Fibroblast of villous mesenchyme (primary cell): ENCODE data around the gene SERPINA5. TPM values are rescaled to one million over a fixed set of nuclear protein-coding genes. Genes with fewer than 3 reads are reported as not detected.

ENCODE experiments used
- DNase-seq: peaks from one replicate; pipeline ENCODE4 v3.0.0-alpha.2; 2010; ENCODE audit warnings: low read depth
- H3K4me3 ChIP-seq: 2 replicates; pipeline ENCODE4 v1.5.1; 2011; ENCODE audit warnings: low read depth, mild to moderate bottlenecking, low read length
- total RNA-seq: library from RNA; depleted of rRNA; stranded (reverse); fragments of >200 nt; gene quantifications from 2 replicates; pipeline ENCODE4 v1.2.3, GENCODE V29; 2012
- TF ChIP-seq, protein P1 (sequence below): IDR thresholded peaks from 2 replicates; pipeline ENCODE4 v1.5.1; 2012; ENCODE audit warnings: low read depth, mild to moderate bottlenecking, low read length; ENCODE audit not compliant: insufficient read depth

Gene SERPINA5
- total RNA-seq, 1 donor = not detected

DNA sequence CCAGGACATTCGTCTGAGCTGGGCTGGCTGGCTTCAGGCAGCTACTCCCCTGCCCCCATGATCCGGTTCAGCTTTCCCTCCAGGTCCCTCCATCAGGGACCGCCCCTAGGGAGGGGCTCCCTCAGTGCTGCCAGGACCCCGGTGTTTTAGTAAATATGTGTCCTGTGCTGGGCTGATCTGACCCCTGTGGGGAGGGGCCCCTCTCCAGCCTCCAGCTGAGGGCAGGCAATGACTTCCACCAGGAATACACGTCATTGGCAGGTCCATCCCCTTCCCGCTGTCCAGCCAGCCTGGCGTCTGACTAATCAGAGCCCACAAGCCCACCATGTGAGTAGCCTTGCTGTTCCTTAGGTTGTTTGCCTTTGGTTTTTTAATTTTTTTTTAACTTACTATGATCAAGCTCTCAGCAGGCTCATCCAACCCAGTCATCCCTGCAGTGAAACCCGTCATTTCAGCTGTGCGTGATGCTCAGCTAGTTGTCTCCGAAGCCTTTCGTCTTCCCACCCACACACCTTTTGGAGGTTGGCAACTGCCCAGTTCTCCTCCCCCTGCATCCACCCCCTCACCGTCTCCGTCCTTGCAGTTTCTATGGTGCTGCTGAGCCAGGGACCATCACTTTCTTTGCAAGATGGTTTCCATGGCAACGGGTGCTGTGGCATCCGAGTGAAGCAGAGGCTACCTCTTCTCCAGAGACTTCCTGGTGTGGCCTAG lies 35.9 kb upstream of the SERPINA5 start:
- no peak for DNase-seq
- H3K4me3 ChIP-seq = no peak overlapping the region
- TF ChIP-seq, protein P1, sequence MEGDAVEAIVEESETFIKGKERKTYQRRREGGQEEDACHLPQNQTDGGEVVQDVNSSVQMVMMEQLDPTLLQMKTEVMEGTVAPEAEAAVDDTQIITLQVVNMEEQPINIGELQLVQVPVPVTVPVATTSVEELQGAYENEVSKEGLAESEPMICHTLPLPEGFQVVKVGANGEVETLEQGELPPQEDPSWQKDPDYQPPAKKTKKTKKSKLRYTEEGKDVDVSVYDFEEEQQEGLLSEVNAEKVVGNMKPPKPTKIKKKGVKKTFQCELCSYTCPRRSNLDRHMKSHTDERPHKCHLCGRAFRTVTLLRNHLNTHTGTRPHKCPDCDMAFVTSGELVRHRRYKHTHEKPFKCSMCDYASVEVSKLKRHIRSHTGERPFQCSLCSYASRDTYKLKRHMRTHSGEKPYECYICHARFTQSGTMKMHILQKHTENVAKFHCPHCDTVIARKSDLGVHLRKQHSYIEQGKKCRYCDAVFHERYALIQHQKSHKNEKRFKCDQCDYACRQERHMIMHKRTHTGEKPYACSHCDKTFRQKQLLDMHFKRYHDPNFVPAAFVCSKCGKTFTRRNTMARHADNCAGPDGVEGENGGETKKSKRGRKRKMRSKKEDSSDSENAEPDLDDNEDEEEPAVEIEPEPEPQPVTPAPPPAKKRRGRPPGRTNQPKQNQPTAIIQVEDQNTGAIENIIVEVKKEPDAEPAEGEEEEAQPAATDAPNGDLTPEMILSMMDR = no peak

DNA sequence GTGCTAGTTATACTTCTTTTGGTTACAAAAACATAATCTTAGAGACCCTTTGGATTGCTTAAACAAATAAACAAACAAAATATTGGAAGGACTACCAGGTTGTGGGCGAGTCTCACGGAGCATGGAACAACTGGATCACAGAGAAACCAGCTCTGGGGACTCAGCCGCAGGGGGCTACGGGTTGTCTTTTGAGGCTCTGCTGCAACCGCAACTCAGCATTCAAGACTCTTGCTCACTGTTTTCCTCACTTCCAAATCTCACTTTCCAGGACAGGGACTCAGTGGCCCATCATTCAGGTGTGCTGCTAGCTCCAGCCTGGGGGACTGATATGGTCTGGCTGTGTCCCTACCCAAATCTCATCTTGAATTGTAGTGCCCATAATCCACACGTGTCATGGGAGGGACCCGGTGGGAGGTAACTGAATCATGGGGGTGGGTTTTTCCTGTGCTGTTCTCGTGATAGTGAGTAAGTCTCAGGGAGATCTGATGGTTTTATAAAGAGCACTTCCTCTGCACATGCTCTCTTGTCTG lies 34.0 kb upstream of the SERPINA5 start:
- TF ChIP-seq, protein P1 = no peak
- no peak for DNase-seq
- H3K4me3 ChIP-seq = no peak overlapping the region

DNA sequence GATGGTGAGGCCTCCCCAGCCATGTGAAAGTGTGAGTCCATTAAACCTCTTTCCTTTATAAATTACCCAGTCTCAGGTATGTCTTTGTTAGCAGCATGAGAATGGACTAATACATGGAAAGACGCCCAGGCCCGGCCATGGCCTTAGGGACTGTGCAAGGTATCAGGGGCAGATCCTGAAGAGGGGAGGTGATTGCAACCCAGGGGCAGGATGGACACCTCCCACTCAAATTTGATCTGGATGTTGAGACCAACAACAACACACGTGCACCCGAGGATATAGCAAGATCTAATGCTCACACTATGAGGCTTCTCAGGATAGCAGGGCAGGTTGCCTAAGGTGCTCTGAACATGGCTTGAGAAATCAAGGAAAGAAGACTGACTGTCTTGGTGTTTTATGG lies 33.5 kb upstream of the SERPINA5 start:
- TF ChIP-seq, protein P1 = no peak
- no peak overlapping the region for H3K4me3 ChIP-seq
- DNase-seq = no peak

DNA sequence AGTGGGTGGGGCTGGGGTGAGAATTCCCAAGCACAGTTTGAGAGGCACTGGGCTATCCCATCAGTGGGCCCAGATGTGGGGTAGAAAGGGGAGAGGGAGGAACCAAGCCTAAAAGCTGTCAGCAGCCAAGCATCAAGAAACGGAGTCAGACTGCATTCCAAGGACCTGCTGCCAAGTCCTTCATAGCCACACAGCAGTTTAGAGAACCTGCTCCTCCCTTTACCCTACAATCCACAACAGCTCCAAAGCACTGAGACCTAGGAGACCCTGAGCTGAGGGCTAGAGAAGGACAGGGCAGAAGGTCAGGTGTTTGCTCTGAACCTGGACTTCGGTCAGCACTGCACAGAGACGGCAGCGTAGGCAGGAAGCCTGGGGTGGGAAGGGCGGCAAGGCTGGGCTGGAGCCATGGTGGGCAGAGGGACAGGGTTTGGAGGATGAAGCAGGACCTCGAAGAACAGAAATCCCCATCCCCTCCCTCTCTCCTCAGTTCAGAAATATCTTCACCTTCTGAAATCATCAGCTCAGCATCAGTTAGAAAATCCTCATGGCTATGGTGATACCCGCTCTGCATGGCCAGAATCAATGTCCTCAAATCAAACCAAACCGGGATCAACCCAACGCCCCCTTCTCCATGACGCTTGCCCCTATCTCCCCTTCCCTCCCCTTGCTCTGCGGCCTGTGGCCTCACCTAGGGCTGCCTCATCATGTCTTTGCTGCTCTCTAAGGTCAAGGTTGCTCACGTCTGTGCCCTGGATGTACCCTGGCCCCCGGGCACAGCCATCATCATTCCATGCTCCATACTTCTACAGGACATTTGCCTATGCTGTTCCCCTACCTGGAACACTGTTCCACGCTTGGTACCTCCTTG lies 32.9 kb upstream of the SERPINA5 start:
- no peak for DNase-seq
- TF ChIP-seq, protein P1 = no peak

DNA sequence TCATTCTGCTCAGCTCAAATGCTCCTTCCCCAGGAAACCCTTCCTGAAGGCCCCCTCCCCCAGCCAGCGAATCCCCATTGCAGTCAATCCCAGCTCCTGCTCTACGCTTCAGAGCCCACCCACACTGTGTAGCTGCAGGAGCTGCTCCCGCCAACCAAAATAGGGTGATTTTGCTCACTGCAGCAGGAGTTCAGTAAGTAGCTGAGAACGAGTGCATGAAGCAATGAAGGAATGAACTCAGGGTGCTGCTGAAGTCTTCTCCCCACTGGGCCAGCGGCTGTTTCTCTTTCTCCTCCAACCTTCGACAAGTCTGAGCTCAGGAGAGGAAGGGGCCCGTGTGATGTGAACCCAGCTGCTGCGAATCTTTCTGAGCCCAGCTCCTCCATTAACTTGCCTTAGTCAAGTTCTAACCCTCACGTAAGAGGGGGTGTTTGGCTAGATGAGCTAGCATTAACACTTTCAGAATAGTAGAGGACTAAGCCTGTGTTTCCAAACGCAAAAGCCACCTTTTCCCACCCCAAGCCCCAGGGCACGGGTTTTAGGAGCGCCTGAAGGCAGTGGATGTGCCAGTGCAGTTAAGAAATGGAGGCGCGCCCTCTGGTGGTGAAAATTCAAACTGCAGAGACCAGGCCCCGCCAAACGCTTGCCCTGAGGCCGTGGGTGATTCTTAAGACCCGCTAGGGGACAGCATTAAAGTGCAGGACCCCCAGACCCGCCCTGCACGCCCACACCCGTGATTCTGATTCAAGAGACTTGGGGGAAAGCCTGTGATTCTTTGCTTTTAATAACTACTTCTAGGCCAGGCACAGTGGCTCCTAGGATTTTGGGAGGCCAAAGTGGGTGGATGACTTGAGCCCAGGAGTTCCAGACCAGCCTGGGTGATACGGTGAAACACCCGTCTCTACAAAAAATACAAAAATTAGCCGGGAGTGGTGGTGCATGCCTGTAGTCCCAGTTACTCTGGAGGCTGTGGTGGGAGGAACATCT lies 31.9 kb upstream of the SERPINA5 start:
- TF ChIP-seq, protein P1 = peak; percentile 71
- DNase-seq = peak; percentile 30
- no peak overlapping the region for H3K4me3 ChIP-seq

More for the DNA sequence above, 32.9 kb upstream of the SERPINA5 start:
- no peak overlapping the region for H3K4me3 ChIP-seq

DNA sequence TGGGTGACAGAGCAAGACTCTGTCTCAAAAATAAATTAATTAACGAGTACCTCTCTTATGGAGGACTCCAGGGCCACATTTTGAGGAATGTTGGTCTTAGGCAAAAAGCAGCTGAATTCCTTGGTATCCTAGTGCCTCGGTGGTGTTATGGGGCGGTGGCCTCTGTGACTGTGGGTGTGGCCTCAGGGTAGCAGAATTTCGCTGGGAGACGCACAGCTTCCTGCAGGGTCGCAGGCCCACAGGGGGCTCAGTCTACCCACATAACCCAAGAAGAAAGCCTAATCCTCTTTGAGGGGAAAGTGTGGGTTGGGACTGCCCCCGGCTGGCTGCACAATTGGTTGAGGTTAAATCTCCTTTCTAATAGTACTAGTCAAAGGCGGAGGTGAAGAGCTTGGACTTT lies 31.2 kb upstream of the SERPINA5 start:
- no peak for DNase-seq
- TF ChIP-seq, protein P1 = no peak
- H3K4me3 ChIP-seq = no peak overlapping the region
